Measurements from ENCODE around the gene TSPAN5. TPM values are rescaled to one million over a fixed set of nuclear protein-coding genes. Genes with fewer than 3 reads are reported as not detected.

Gene TSPAN5
- polyA plus RNA-seq, 1 donor (not counting 4 experiments of a cell fraction or from before 2014, with no cell fraction given) = 45.5 TPM

- Histone ChIP-seq H3K9ac (ENCODE audit: control insufficient read depth, extremely low read depth, insufficient read depth, low read length) (no peak overlapping the region), H2AFZ (ENCODE audit: control insufficient read depth, low read length) (no peak overlapping the region), H3K79me2 (ENCODE audit: control insufficient read depth, insufficient read depth, low read length) (no peaks in the 10 kb centered on the region), H3K4me1 (ENCODE audit: control insufficient read depth, extremely low read depth, insufficient read depth, low read length) (peaks cover 28% of the 10 kb centered on the region), H3K27me3 (ENCODE audit: control insufficient read depth, extremely low read depth, insufficient read depth, low read length) (no peaks in the 10 kb centered on the region), H3K4me3 (ENCODE audit: control insufficient read depth in 2 of 3, extremely low read depth in 1 of 3, insufficient read depth in 2 of 3, low read depth in 1 of 3, low read length in 3 of 3) (no peak overlapping the region), H3K27ac (ENCODE audit: control insufficient read depth, insufficient read depth, low read length) (no peak overlapping the region), H3K4me2 (ENCODE audit: control insufficient read depth, extremely low read depth, insufficient read depth, low read depth, low read length) (no peak overlapping the region), H3K36me3 (ENCODE audit: control insufficient read depth in 2 of 2, extremely low read depth in 1 of 2, insufficient read depth in 2 of 2, low read length in 2 of 2) (no peaks in the 10 kb centered on the region), H3K9me3 (ENCODE audit: control insufficient read depth, low read depth, low read length) (no peaks in the 10 kb centered on the region), H3K9me1 (ENCODE audit: control insufficient read depth, extremely low read depth, insufficient read depth, low read length) (no peaks in the 10 kb centered on the region), H4K20me1 (ENCODE audit: control insufficient read depth, extremely low read depth, insufficient read depth, low read length) (no peaks in the 10 kb centered on the region)
- FAIRE-seq (no peak), DNase-seq (ENCODE audit: low read depth, low spot score) (no peak)
- dilution Hi-C loops (cut with MboI; ENCODE audit: extremely low pct_ligation_motif_present, low sequenced_read_pairs) = no loop called here
- no peak for TF ChIP-seq CTCF (optimal IDR thresholded peaks at IDR 0.05 in 1 of 3, IDR thresholded peaks at IDR 0.05 in 1 of 3, conservative IDR thresholded peaks at IDR 0.05 in 1 of 3; ENCODE audit: extremely low read depth in 1 of 3, insufficient read depth in 2 of 3, low read length in 3 of 3)
- no peak for TF ChIP-seq EZH2 (IDR thresholded peaks at IDR 0.05; ENCODE audit: low read length)
Observed at GRCh38 chr4:98663226-98664006, 5.0 kb upstream of the TSPAN5 start.

DNA sequence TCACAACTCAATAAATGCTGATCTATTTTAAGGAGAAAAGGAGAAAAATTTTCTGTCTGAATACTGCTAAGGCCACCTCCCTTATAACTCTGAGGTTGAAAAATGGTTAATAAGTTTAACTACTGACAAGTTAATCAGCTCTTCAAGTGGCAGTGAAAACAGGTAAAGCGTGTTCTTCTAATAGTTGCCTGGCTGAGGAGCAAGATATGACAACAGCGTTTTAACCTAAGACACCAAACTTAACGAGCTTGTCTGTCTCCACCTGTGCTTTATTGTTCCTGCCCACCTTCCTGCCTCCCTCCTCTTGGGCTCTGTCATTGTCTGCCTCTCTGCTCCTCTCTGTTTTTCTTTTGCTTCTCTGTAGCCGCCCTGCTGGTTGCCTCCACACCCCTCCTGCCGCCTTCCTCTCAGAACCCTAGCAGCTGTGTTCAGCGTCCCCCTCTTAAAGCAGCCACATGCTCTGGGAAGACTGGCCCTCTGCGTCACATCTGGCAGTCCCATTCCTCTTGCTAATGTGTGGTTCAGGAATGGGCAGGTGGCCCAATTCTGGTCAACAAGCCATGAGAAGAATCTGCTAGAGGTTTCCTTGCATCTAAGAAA lies 4.3 kb upstream of the TSPAN5 start:
- FAIRE-seq (no peak), DNase-seq (ENCODE audit: low read depth, low spot score) (no peak)
- no peak overlapping the region for H3K27ac ChIP-seq (ENCODE audit: control insufficient read depth, insufficient read depth, low read length)
- H3K27me3 ChIP-seq (ENCODE audit: control insufficient read depth, extremely low read depth, insufficient read depth, low read length) = no peaks in the 10 kb centered on the region
- TF ChIP-seq CTCF (optimal IDR thresholded peaks at IDR 0.05 in 1 of 3, IDR thresholded peaks at IDR 0.05 in 1 of 3, conservative IDR thresholded peaks at IDR 0.05 in 1 of 3; ENCODE audit: extremely low read depth in 1 of 3, insufficient read depth in 2 of 3, low read length in 3 of 3) = no peak
- TF ChIP-seq EZH2 (IDR thresholded peaks at IDR 0.05; ENCODE audit: low read length) = no peak
- H3K36me3 ChIP-seq (ENCODE audit: control insufficient read depth in 2 of 2, extremely low read depth in 1 of 2, insufficient read depth in 2 of 2, low read length in 2 of 2) = no peaks in the 10 kb centered on the region
- no peaks in the 10 kb centered on the region for H3K9me3 ChIP-seq (ENCODE audit: control insufficient read depth, low read depth, low read length)
- no peak overlapping the region for H3K4me3 ChIP-seq (ENCODE audit: control insufficient read depth in 2 of 3, extremely low read depth in 1 of 3, insufficient read depth in 2 of 3, low read depth in 1 of 3, low read length in 3 of 3)
- peaks cover 5% of the 10 kb centered on the region for H3K79me2 ChIP-seq (ENCODE audit: control insufficient read depth, insufficient read depth, low read length)
- H4K20me1 ChIP-seq (ENCODE audit: control insufficient read depth, extremely low read depth, insufficient read depth, low read length) = no peaks in the 10 kb centered on the region
- H3K4me2 ChIP-seq (ENCODE audit: control insufficient read depth, extremely low read depth, insufficient read depth, low read depth, low read length) = no peak overlapping the region
- no peak overlapping the region for H2AFZ ChIP-seq (ENCODE audit: control insufficient read depth, low read length)
- H3K9me1 ChIP-seq (ENCODE audit: control insufficient read depth, extremely low read depth, insufficient read depth, low read length) = no peaks in the 10 kb centered on the region
- dilution Hi-C loops (cut with MboI; ENCODE audit: extremely low pct_ligation_motif_present, low sequenced_read_pairs) = no loop called here
- H3K9ac ChIP-seq (ENCODE audit: control insufficient read depth, extremely low read depth, insufficient read depth, low read length) = no peak overlapping the region
- peaks cover 28% of the 10 kb centered on the region for H3K4me1 ChIP-seq (ENCODE audit: control insufficient read depth, extremely low read depth, insufficient read depth, low read length)
